Measurements from ENCODE around the gene RFX3.
A peak's percentile ranks its signal among the peaks of the same experiment; 100 is the strongest.

RFX3 gene

DNA sequence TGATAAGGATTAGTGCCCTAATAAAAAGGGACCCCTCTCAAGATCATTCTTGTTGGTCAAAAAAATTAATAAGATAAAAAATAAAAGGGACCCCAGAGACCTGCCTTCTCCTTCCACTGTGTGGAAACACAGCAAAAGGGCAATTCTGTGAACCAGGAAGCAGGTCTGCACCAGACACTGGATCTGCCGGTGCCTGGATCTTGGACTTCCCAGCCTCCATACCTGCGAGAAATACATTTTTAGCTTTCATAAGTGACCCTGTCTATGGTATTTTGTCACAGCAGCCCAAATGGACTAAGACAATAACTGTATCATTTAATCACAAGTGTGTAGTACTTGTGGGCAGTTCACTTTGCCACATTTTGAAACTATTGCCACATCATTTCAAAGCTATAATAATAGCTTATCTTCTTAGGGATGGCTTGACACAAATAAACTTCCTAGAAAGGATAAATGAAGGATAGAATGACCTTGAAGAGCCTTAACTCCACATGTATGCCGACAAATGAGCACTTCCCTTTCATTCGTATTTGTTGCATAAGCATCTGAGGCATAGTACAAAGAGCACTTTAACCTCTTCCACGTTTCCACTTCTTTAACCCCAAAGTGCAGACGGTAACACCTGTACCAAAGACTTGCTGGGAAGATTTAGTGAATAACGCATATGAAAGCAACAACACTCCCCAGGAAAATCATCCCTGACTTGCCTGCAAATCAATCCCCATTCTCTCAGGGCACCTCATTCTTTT is 336.5 kb downstream of the RFX3 start:
- no peak for DNase-seq

DNA sequence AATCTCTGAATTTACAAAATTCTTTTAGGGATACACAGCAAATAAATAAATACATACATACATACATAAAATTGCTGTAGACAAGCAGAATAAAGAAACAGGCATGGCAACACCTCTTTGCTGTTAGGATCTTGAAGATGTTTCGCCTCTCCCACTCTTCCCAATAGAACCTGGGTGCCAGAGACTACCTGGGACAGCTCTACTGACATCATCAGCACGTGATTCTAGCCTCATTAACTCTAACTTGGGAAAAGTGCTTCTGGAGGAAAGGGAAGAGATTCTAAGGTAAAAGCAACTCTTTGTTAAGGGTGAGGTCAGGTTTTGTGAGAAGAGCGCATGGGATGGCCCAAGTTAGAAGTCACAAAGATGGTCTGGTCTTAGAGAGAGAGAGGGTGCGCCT is 339.1 kb downstream of the RFX3 start:
- DNase-seq: no peak

DNA sequence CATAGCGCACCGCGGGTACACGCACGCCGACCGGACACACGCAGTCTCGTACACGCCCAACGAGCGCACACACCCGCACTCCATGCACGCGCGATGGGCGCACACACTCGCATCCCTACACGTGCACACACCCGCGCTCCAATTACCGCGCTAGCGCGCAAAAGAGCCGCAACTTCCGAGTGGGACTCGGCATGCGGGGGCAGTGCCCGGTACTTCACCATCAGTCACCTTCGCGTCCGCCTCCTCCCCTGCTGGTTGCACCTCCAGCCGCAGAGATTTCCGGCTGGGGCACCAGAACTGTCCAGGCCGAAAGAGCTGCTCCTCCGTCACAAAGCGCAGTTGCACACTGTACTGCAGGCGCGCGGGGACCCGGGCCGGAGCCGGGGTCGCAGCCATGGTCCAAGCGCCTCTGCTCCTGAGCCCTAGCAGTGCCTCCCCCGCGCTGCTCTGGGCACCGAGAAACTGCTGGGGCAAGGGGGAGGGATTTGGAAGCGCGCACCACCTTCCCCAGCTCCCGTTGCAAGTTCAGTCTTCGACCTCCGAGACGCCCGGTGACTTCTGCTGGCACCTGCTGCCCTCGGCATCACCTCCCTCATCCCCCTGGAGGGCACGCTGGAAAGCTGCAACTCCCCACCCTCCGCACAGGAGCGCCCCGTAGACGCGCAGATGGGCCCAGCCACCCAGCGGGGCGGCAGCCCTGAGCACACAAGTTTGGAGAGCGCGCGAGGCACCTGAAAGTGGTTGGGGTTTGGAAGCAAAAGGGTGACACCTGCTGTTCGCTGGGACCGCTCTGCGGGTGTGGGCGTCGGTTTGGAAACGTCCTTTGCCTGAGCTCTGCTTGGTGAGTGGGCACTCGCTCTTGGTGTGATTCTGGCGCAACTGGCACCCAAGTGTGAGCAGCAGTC is 344.5 kb downstream of the RFX3 start:
- DNase-seq: peak; percentile 58

DNA sequence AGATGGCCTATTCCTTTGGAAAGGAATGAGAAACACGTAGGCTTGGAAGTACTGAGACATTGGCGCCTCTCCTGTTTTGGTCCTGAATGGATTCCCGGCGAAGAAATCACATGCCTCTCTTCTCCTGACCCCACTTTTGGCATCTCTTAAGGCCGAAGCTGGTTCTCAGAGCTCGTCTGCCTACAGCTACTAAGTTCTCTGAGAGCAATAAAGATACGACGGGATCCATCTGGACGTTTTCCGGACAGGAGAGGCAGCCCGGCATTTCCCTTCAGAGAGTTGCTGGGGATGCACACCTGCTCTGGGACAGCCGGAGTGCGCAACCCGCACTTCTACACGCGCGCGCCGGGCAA is 345.1 kb downstream of the RFX3 start:
- DNase-seq: no peak

DNA sequence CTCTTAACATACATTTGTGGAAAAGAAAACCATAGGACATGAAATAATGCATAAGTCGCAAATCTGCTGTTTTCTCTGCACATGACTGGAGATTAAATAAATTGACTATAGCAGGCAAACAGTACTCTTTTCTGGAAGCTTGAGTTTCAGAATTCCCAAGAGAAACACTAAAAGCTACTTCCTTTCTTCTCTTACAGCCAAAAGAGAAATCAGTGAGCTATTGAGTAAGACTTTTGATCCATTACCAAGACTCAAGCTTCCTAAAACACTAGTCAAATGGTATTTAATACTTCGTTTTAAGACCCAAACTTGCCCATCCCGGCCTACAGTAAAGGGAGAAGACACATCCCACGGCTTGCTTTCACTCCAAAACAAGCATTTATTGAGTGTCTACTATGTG is 346.1 kb downstream of the RFX3 start:
- no peak for DNase-seq

DNA sequence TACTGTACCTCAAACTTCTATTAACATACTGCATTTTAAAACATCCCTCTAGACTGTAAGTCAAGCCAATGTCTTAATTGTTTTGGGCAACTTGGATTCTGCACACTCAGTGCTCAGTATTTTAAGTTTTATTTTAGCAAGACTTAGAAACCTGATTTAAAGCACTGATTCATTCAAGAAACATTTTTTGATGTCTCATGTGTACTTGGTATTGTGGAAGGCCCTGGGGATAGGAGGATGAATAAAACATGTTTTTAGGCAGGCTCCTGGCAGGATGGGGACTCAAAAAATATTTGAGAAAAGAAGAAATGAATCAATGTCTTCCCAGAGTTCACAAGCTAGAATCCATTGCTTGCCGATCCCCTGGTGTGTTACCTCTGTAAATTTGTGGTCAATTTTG is 347.9 kb downstream of the RFX3 start:
- no peak for DNase-seq

DNA sequence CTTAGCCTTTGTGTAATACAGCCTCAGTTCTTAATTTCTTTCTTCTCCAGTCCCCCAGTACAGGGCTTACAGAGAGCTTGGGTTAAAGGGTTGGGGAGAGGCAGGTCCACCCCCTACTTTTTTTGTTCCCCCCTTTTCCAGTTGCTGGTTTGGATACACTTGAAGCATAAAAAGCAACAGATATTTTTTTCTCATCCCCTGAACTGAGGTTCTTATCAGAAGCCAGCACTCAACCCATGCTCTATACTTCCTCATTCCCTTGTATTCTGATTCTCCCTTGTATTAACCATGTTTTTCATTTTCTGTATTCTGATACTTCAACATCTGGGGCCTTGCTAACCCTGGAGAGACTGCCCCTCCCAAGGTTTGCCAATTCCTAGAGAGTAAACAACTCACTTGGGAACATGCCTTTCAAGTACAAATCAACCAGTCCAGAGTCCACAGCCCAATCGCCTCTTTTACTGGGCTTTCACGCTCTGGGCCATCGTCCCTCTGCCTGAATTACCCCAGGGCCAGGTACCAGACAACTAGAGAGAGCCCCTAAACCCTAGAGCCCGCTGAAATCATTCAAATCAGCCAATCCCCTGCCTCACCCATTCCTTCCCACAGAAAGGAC is 348.5 kb downstream of the RFX3 start:
- DNase-seq: no peak

DNA sequence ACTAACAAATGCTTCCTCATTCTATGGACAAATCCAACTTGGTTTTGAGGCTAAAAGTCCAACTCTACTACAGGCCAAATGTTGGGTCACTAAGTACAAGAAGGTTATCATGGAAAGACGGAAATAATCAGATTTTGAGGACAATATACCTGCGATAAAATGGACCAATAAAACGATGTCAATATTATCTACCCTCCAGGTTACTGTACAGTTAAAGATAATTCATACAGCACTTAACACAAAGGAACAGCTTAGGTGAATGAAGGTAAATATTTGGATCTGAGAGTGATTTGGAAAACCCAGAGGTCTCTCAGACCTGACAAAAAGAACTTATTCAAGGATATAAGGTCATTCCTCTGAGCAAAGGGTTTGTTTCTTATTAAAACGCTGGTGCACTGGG is 352.4 kb downstream of the RFX3 start:
- DNase-seq: no peak

DNA sequence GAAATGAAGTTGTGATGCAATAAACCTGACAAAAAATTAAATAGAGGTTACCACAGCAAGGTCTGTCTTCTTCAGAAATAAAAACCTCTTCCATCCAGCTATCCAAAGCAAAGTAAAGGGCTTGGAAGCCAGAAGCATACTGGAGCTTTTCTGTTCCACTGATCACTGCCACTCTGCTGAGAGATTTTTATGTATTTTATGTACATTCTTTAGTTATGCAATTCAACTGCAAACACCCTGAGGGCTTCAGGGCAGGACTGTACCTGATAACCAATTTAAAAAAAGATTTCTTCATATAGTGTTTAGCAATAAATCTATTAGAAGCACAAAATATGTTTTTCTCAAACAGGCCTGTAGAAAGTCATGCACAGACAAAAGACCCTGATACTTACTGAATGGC is 355.0 kb downstream of the RFX3 start:
- no peak for DNase-seq

All from activated CD4-positive, alpha-beta T cell treated with anti-CD3 and anti-CD28 coated beads, Interleukin-2, amount 50 U/mL, for 16 hours (primary cell).